H7 (cell line): ENCODE measurements around the gene BCL2L2. TPM values are rescaled to one million over a fixed set of nuclear protein-coding genes. Genes with fewer than 3 reads are reported as not detected.
A peak's percentile ranks its signal among the peaks of the same experiment; 100 is the strongest.

Experiments
- DNase-seq: peaks from one replicate; pipeline ENCODE4 v3.0.0; 2012
- H3K27me3 ChIP-seq: 2 replicates; pipeline ENCODE4 v1.6.0; 2011; ENCODE audit warnings: mild to moderate bottlenecking, low read length; ENCODE audit not compliant: control insufficient read depth, insufficient read depth
- H3K36me3 ChIP-seq: replicated peaks from 2 replicates; pipeline ENCODE4 v1.5.1; 2011; ENCODE audit warnings: low read length; ENCODE audit not compliant: control insufficient read depth, insufficient read depth
- H3K4me3 ChIP-seq: 2 replicates; pipeline ENCODE4 v1.5.1; 2011; ENCODE audit warnings: low read depth, mild to moderate bottlenecking, control low read depth, low read length, moderate library complexity; ENCODE audit not compliant: insufficient read depth
- total RNA-seq: library from RNA; depleted of rRNA; stranded (reverse); fragments of >200 nt; shearing (Covaris generic); gene quantifications from 2 replicates; pipeline ENCODE4 v1.2.3, GENCODE V29; 2014

The BCL2L2 gene
- total RNA-seq, 1 experiment from 2014 or later = 8.8 TPM

- Histone ChIP-seq H3K4me3 (no peak overlapping the region), H3K36me3 (no peaks in the 10 kb centered on the region), H3K27me3 (peaks cover 78% of the 10 kb centered on the region)
- no peak for DNase-seq
Measured at GRCh38 chr14:23294734-23295561, 11.7 kb upstream of the BCL2L2 start.

- DNase-seq = no peak
- peaks cover 74% of the 10 kb centered on the region for H3K27me3 ChIP-seq
- no peaks in the 10 kb centered on the region for H3K36me3 ChIP-seq
- no peak overlapping the region for H3K4me3 ChIP-seq
Measured at GRCh38 chr14:23296012-23296777, 10.4 kb upstream of the BCL2L2 start.

- Histone ChIP-seq H3K36me3 (no peaks in the 10 kb centered on the region), H3K27me3 (peaks cover 65% of the 10 kb centered on the region), H3K4me3 (no peak overlapping the region)
- DNase-seq = no peak
Measured at GRCh38 chr14:23297096-23297495, 9.5 kb upstream of the BCL2L2 start.

DNA sequence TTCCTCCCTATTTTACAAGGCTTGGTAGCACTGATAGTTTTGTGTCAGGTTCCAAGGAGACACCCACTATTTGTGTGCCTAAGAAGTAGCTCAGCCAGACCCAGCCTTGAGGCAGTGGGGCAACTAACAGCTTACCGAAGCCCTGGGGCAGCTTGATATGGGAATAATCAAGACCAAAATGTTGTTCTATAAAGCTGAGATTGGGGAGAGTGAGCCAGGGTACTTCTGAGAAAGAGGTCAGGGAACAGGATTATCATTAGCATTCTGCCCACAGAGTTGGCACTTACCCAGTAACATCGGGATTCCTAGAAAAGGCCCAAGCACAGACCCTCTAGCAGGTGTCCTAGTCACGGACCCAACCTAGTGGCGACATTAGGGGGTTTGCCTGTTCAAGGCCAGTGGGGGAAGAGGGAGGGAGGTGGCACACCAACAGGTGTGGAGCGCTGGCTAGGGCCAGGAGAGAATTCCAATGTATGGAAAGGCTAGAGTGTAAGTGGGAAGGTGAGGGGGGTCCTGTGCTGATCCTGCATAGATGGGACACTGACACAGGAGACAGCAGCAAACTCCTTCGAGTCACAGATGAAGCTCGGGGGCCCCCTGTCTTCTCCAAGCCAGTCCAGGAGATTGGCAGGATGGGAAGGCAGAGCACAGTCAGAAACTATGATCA is 8.9 kb upstream of the BCL2L2 start:
- DNase-seq = no peak
- Histone ChIP-seq H3K4me3 (no peak overlapping the region), H3K36me3 (no peaks in the 10 kb centered on the region), H3K27me3 (peaks cover 59% of the 10 kb centered on the region)

GRCh38 chr14:23299211-23299957 is 7.2 kb upstream of the BCL2L2 start:
- Histone ChIP-seq H3K4me3 (no peak overlapping the region), H3K27me3 (peaks cover 54% of the 10 kb centered on the region), H3K36me3 (no peaks in the 10 kb centered on the region)
- DNase-seq = no peak

- H3K27me3 ChIP-seq = peaks cover 52% of the 10 kb centered on the region
- H3K36me3 ChIP-seq = no peaks in the 10 kb centered on the region
- no peak for DNase-seq
- H3K4me3 ChIP-seq = no peak overlapping the region; the same call in 1 of the 2 replicates
Measured at GRCh38 chr14:23299986-23300686, 6.5 kb upstream of the BCL2L2 start.

DNA sequence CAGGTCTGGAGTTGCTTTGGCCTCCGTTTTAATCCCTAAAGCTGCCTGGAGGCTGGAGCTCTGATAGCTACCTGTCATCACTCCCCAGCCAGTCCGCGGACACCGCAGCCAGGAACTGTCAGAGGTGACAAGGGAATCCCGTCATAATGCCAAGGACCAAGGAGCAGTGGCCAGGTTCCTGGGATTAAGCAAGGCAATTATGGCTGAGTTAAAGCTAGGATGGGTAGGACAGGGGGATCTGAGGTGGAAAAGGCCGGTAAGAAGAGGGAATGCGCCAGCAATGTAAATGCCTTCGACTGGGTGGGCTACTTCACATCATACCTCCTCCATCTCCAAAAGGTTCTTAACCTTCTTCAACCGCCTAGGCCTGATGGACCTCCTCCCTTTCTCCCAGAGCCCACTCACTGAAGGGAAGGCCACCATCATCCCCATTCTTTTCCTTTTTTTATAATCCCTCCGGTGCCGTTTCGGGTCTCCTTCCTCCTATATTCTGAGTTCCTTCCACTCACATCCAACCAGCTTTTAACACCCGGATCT is 5.9 kb upstream of the BCL2L2 start:
- Histone ChIP-seq H3K27me3 (peaks cover 46% of the 10 kb centered on the region), H3K4me3 (peak overlapping the region; percentile 80)
- DNase-seq = peak; percentile 41

GRCh38 chr14:23301288-23301968 is 5.2 kb upstream of the BCL2L2 start:
- no peaks in the 10 kb centered on the region for H3K36me3 ChIP-seq
- H3K27me3 ChIP-seq = peaks cover 39% of the 10 kb centered on the region
- H3K4me3 ChIP-seq = peak overlapping the region; percentile 80
- DNase-seq = peak; percentile 99

More for the DNA sequence above, 5.9 kb upstream of the BCL2L2 start:
- no peaks in the 10 kb centered on the region for H3K36me3 ChIP-seq

- no peak for DNase-seq
- Histone ChIP-seq H3K36me3 (no peaks in the 10 kb centered on the region), H3K4me3 (peak overlapping the region; percentile 80), H3K27me3 (peaks cover 34% of the 10 kb centered on the region)
Measured at GRCh38 chr14:23301969-23302289, 4.7 kb upstream of the BCL2L2 start.

- Histone ChIP-seq H3K27me3 (peaks cover 28% of the 10 kb centered on the region), H3K4me3 (peak within 1 kb of the TSS; percentile 80), H3K36me3 (no peaks in the 10 kb centered on the region)
- DNase-seq = peak; percentile 80
Measured at GRCh38 chr14:23302290-23303225, 4.1 kb upstream of the BCL2L2 start, which contains the start of gene PPP1R3E. TSS of gene PPP1R3E (minus strand) at chr14:23302859. CDS start at chr14:23302576, 283 bp downstream.

DNA sequence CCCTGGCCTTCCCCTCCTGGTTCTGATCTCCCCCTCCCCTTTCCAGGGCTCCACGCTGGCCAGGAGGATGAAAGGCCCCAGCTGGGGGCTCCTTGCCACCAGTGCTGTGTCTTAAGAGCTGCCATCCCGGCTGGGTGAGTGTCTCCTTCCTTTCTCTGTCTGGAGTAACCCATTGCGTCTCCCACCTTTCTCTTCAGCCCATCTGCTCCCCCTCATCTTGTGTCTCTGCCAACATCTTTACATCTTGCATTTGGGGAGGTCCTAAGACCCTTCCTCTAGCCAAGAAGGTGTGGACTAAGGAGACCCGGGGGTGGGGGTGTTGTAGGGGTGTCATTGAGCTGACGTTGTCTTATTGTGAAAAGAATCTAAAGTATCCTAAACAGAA is 505 bp downstream of the BCL2L2 start:
- no peak for DNase-seq
- Histone ChIP-seq H3K36me3 (peaks cover 7% of the 10 kb centered on the region), H3K27me3 (peaks cover 7% of the 10 kb centered on the region), H3K4me3 (peak overlapping the region; percentile 89)
